IMR-90 (cell line): ENCODE results near the gene PPP1CB. TPM values are rescaled to one million over a fixed set of nuclear protein-coding genes. Genes with fewer than 3 reads are reported as not detected.

Experiments
- ATAC-seq: fragments of 200-7000 bp; cut with Tn5 transposase; 2 replicates; pipeline ENCODE4 v1.9.1; 2020; ENCODE audit warnings: low read depth, mild to moderate bottlenecking, moderate library complexity
- BruUV-seq: library from RNA; stranded (reverse); fragments of 400-500 nt; replicated peaks from 2 replicates; lab custom pipeline; 2021; lab: Mats Ljungman, UMichigan
- CTCF ChIA-PET: fragments of 300-600 bp; formaldehyde crosslinking; extraction: SDS; loops from one replicate; lab custom pipeline; 2021; ENCODE audit warnings: antibody characterized with exemption; lab: Yijun Ruan, JAX
- POLR2A ChIA-PET: fragments of 300-600 bp; sonication (Branson Sonifier 250); formaldehyde crosslinking; loops from one replicate; lab custom pipeline; 2022; ENCODE audit warnings: antibody characterized with exemption; ENCODE audit not compliant: unreplicated experiment; lab: Charles Lee
- DNase-seq: peaks from one replicate; pipeline ENCODE4 v3.0.0; 2013
- H2AFZ ChIP-seq: replicated peaks from 2 replicates; pipeline ENCODE3; 2013; ENCODE audit warnings: low read length, mild to moderate bottlenecking; ENCODE audit not compliant: poor library complexity
- H2AK5ac ChIP-seq: 2 replicates; pipeline ENCODE4 v1.6.1; 2013; ENCODE audit warnings: low read depth, low read length, inconsistent platforms
- H2AK9ac ChIP-seq: replicated peaks from 2 replicates; pipeline ENCODE3; 2013; ENCODE audit warnings: mild to moderate bottlenecking, low read depth, low read length, moderate library complexity; ENCODE audit not compliant: poor library complexity
- H2BK120ac ChIP-seq: 2 replicates; pipeline ENCODE4 v1.6.1; 2013; ENCODE audit warnings: low read depth, low read length, inconsistent platforms
- H2BK15ac ChIP-seq: 3 replicates; pipeline ENCODE4 v1.6.1; 2013; ENCODE audit warnings: low read depth, low read length, inconsistent platforms
- H2BK20ac ChIP-seq: 2 replicates; pipeline ENCODE4 v1.6.1; 2013; ENCODE audit warnings: low read depth, mild to moderate bottlenecking, inconsistent platforms, low read length, moderate library complexity
- H2BK5ac ChIP-seq: 2 replicates; pipeline ENCODE4 v1.6.1; 2013; ENCODE audit warnings: mild to moderate bottlenecking, low read depth, low read length, inconsistent platforms; ENCODE audit not compliant: poor library complexity, severe bottlenecking
- H3K14ac ChIP-seq: replicated peaks from 2 replicates; pipeline ENCODE4 v1.6.1; 2013; ENCODE audit warnings: low read depth, low read length, inconsistent platforms
- H3K18ac ChIP-seq: 2 replicates; pipeline ENCODE4 v1.6.1; 2013; ENCODE audit warnings: low read depth, low read length, control low read depth
- H3K23ac ChIP-seq: 2 replicates; pipeline ENCODE4 v1.6.1; 2013; ENCODE audit warnings: low read depth, low read length, inconsistent platforms
- H3K27ac ChIP-seq: 2 replicates; pipeline ENCODE4 v1.5.1; 2013; ENCODE audit warnings: mild to moderate bottlenecking, control low read depth, low read length; ENCODE audit not compliant: insufficient read depth
- H3K27me3 ChIP-seq: 2 replicates; pipeline ENCODE4 v1.6.1; 2013; ENCODE audit warnings: low read length; ENCODE audit not compliant: control insufficient read depth, insufficient read depth
- H3K36me3 ChIP-seq: 2 replicates; pipeline ENCODE4 v1.6.1; 2013; ENCODE audit warnings: low read length, mixed read lengths; ENCODE audit not compliant: control insufficient read depth, insufficient read depth
- H3K4ac ChIP-seq: 2 replicates; pipeline ENCODE4 v1.6.1; 2013; ENCODE audit warnings: low read depth, low read length, inconsistent platforms
- H3K4me1 ChIP-seq: 2 replicates; pipeline ENCODE4 v1.6.1; 2013; ENCODE audit warnings: low read length, mixed read lengths; ENCODE audit not compliant: control insufficient read depth, insufficient read depth
- H3K4me2 ChIP-seq: 2 replicates; pipeline ENCODE4 v1.6.1; 2013; ENCODE audit warnings: low read depth, mild to moderate bottlenecking, control low read depth, low read length, moderate library complexity
- H3K4me3 ChIP-seq: 2 replicates; pipeline ENCODE4 v1.5.1; 2013; ENCODE audit warnings: low read depth, mild to moderate bottlenecking, control low read depth, low read length, moderate library complexity; ENCODE audit not compliant: insufficient read depth
- H3K56ac ChIP-seq: 2 replicates; pipeline ENCODE4 v1.6.1; 2013; ENCODE audit warnings: low read length, inconsistent platforms; ENCODE audit not compliant: insufficient read depth; ENCODE audit errors: extremely low read depth
- H3K79me1 ChIP-seq, 2 experiments: 2 replicates each; pipeline ENCODE4 v1.6.1; 2013; ENCODE audit warnings: low read length in 2 of 2, inconsistent platforms in 1 of 2, low read depth in 1 of 2
- H3K9ac ChIP-seq: 2 replicates; pipeline ENCODE4 v1.6.1; 2013; ENCODE audit warnings: low read depth, low read length, control low read depth
- H3K9me1 ChIP-seq: 2 replicates; pipeline ENCODE4 v1.6.1; 2013; ENCODE audit warnings: low read length, inconsistent platforms; ENCODE audit not compliant: insufficient read depth
- H3K9me3 ChIP-seq: 2 replicates; pipeline ENCODE4 v1.6.1; 2013; ENCODE audit warnings: low read length; ENCODE audit not compliant: control insufficient read depth, insufficient read depth
- H4K20me1 ChIP-seq: 2 replicates; pipeline ENCODE4 v1.6.1; 2013; ENCODE audit warnings: low read length, inconsistent platforms; ENCODE audit not compliant: insufficient read depth
- H4K5ac ChIP-seq: 2 replicates; pipeline ENCODE4 v1.6.1; 2013; ENCODE audit warnings: mild to moderate bottlenecking, low read depth, low read length, control low read depth
- H4K8ac ChIP-seq, 2 experiments: 2 replicates each; pipeline ENCODE4 v1.6.1; 2013; ENCODE audit warnings: low read depth in 2 of 2, low read length in 2 of 2, control low read depth in 1 of 2, inconsistent platforms in 1 of 2
- H4K91ac ChIP-seq: 2 replicates; pipeline ENCODE4 v1.6.1; 2013; ENCODE audit warnings: low read depth, low read length, inconsistent platforms; ENCODE audit not compliant: insufficient read depth
- BHLHE40 ChIP-seq: fragments of 150-350 bp; IDR thresholded peaks from 2 replicates; pipeline ENCODE4 v1.6.1; 2016; ENCODE audit warnings: mild to moderate bottlenecking, low read depth, low read length
- FOS ChIP-seq: fragments of 150-350 bp; IDR thresholded peaks from 2 replicates; pipeline ENCODE4 v1.6.1; 2016; ENCODE audit warnings: low read depth, low read length
- MAZ ChIP-seq: IDR thresholded peaks from 2 replicates; pipeline ENCODE4 v1.6.1; 2012; ENCODE audit warnings: low read depth, mild to moderate bottlenecking, low read length, improper control_type of control experiment, moderate library complexity, borderline replicate concordance
- POLR2A ChIP-seq: IDR thresholded peaks from 2 replicates; pipeline ENCODE4 v1.6.1; 2012; ENCODE audit warnings: mild to moderate bottlenecking, low read depth, low read length
- RAD21 ChIP-seq: IDR thresholded peaks from 2 replicates; pipeline ENCODE4 v1.6.1; 2012; ENCODE audit warnings: low read length, improper control_type of control experiment
- WGBS, 2 experiments: methylation state at CpG; one replicate each; pipeline versions ENCODE4 v1.1.5 to v1.1.7; 2013; ENCODE audit warnings: missing lambda C conversion rate in 2 of 2; ENCODE audit not compliant: insufficient read length in 1 of 2; ENCODE audit errors: extremely low coverage in 2 of 2; 5-methylcytosine and 5-hydroxymethylcytosine counted together
- dilution Hi-C: fragments of 300-500 bp; cut with HindIII; formaldehyde crosslinking; loops from one replicate; pipeline ENCODE4 v1.14.3; 2018; ENCODE audit warnings: low sequenced_read_pairs; ENCODE audit not compliant: unreplicated experiment
- in situ Hi-C: fragments of 300-500 bp; cut with MboI; formaldehyde crosslinking; loops from 3 replicates; pipeline ENCODE4 v1.14.3; 2019; ENCODE audit warnings: low sequenced_read_pairs, inconsistent platforms, mixed read lengths
- intact Hi-C: fragments of 100-400 bp; cut with micrococcal nuclease; formaldehyde crosslinking; loops from 2 replicates; pipeline ENCODE4 v1.10.0; 2022
- polyA plus RNA-seq, 3 experiments: library from polyadenylated mRNA; depleted of rRNA; stranded (reverse); fragments of >200 nt; gene quantifications; 2 replicates each; pipeline ENCODE4 v1.2.3, GENCODE V29; 2012; ENCODE audit warnings: low replicate concordance in 1 of 3
- total RNA-seq: library from RNA; depleted of rRNA; stranded (reverse); fragments of >200 nt; gene quantifications from 2 replicates; pipeline ENCODE4 v1.2.3, GENCODE V29; 2012

The PPP1CB gene
- total and polyA plus RNA-seq, 2 of the 4 experiments (the other 2 are of a cell fraction) = 37.7 to 111 TPM

DNA sequence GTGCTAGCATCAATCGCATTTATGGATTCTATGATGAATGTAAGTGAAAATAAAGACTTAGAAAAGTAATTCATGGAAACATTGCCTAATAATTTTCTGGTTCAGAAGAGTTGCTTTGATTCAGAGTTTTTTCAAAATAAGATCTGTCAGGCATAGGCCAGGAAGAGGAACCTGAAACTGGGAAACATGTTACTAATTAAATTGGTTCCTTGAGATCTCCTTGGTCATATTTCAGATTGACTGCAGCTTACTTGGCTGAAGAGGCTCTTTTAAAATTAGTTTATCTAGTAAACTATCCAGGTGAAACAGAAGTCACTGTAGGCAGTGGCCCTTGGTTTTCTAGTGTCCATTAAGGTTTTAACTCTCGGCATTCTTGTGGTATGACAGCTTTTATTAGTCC, 27.4 kb downstream of the PPP1CB start:
- no peak overlapping the region for H3K18ac ChIP-seq
- no peak overlapping the region for H4K5ac ChIP-seq
- H2BK15ac ChIP-seq = no peak overlapping the region
- H3K79me1 ChIP-seq = peaks cover 18 to 44% of the 10 kb centered on the region in 2 experiments
- H3K23ac ChIP-seq = no peak overlapping the region
- ChIA-PET CTCF (no interaction called here), POLR2A (interaction anchor here (0.5 kb wide), 1 partner anchor 27 kb away, joined by 4 read pairs; the partner anchor contains the start of gene PPP1CB)
- BruUV-seq = no TSS peak
- in situ Hi-C loops = no loop called here
- no peak overlapping the region for H2BK120ac ChIP-seq
- no peak overlapping the region for H3K9ac ChIP-seq
- no peak overlapping the region for H4K8ac ChIP-seq
- peaks cover 25% of the 10 kb centered on the region for H3K36me3 ChIP-seq
- H2AFZ ChIP-seq = no peak overlapping the region
- H3K56ac ChIP-seq = no peak overlapping the region
- no peak overlapping the region for H2BK5ac ChIP-seq
- no peaks in the 10 kb centered on the region for H3K4me1 ChIP-seq
- TF ChIP-seq BHLHE40 (no peak), FOS (no peak), POLR2A (no peak), RAD21 (no peak), MAZ (no peak)
- no peak overlapping the region for H3K14ac ChIP-seq
- H3K27me3 ChIP-seq = no peaks in the 10 kb centered on the region
- peaks cover 34% of the 10 kb centered on the region for H4K20me1 ChIP-seq
- H3K4ac ChIP-seq = no peak overlapping the region
- dilution Hi-C loops = no loop called here
- peaks cover 4% of the 10 kb centered on the region; the same call in 1 of the 2 replicates for H3K9me1 ChIP-seq
- H3K4me2 ChIP-seq = no peak overlapping the region
- WGBS, 2 experiments = no CpG with 5 or more reads among the region's 2 CpGs
- no peak overlapping the region for H2AK5ac ChIP-seq
- H4K91ac ChIP-seq = no peak overlapping the region
- intact Hi-C loops = no loop called here
- no peak overlapping the region for H3K4me3 ChIP-seq
- no peaks in the 10 kb centered on the region for H3K9me3 ChIP-seq
- DNase-seq (no peak), ATAC-seq (no peak)
- H3K27ac ChIP-seq = no peak overlapping the region
- no peak overlapping the region for H2BK20ac ChIP-seq
- no peak overlapping the region for H2AK9ac ChIP-seq
